Vagina (tissue), 2 donors: ENCODE measurements around the gene UQCR11.

ENCODE experiments used
- CTCF ChIP-seq, 3 experiments: fragments of 450-650 bp in 2 of 3; fragments of 200-600 bp in 1 of 3; sonication (generic) in 1 of 3; IDR thresholded peaks; one replicate each; pipeline ENCODE4 v1.5.1; 2017 to 2019; ENCODE audit warnings: antibody characterized with exemption in 3 of 3, mild to moderate bottlenecking in 2 of 3, moderate library complexity in 2 of 3
- POLR2A ChIP-seq, 2 donors: fragments of 450-650 bp; IDR thresholded peaks; one replicate each; pipeline ENCODE4 v1.6.1; 2017; ENCODE audit warnings: antibody characterized with exemption in 2 of 2, mild to moderate bottlenecking in 2 of 2, moderate library complexity in 2 of 2
- POLR2AphosphoS5 ChIP-seq, 2 donors: sonication (generic); formaldehyde crosslinking; IDR thresholded peaks; one replicate each; pipeline ENCODE4 v1.9.0; 2017; ENCODE audit warnings: antibody characterized with exemption in 2 of 2, mild to moderate bottlenecking in 2 of 2, low read depth in 1 of 2; ENCODE audit not compliant: insufficient read depth in 1 of 2

GRCh38 chr19:1653300-1653628, 48.0 kb upstream of the UQCR11 start:
- TF ChIP-seq POLR2A (IDR thresholded peaks at IDR 0.05) (no peak), CTCF (IDR thresholded peaks at IDR 0.05) (no peak), POLR2AphosphoS5 (IDR thresholded peaks at IDR 0.05; ENCODE audit: insufficient read depth in 1 of 2, low read depth in 1 of 2) (no peak)
